ENCODE results near the gene RCVRN. TPM values are rescaled to one million over a fixed set of nuclear protein-coding genes. Genes with fewer than 3 reads are reported as not detected.

Gene RCVRN
- total RNA-seq, 4 donors from 2014 or later: 0.17 to 0.22 TPM; not detected in 2

DNA sequence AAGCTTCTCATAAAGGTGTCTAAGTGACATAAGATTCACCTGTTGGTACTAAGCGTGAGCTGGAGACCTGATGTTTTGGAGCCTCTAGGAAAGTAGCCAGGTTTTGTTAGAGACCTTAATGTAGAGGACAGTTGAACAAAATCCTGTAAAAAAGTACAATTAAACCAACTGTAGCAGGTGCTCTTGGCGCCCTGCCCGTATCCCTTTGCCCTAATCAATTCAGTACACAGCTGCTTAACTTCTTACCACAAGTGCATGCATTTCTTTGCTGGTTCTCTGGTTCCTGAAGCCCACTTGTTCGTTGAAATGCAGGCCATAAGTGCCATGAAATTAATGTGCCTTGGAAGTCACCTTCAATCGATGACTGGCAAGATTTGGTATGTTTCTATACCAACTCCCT is 54.9 kb downstream of the RCVRN start:
- no peak for TF ChIP-seq CTCF (IDR thresholded peaks at IDR 0.05; ENCODE audit: low read depth)

Other genes starting within 250 kb of the RCVRN start
- gene DHRS7C, start 113.7 kb downstream of the RCVRN start, total RNA-seq: not detected
- not detected for gene GSG1L2, start 83.2 kb downstream of the RCVRN start, total RNA-seq
- 1 to 10 TPM; 3.9 to 7.5 (median 5.9) TPM for gene GLP2R, start 79.3 kb downstream of the RCVRN start, total RNA-seq

Data from subcutaneous adipose tissue (tissue), 4 donors.